SK-N-SH treated with all-trans-retinoic acid at 6 μM for 48 hours (cell line): ENCODE results near the gene MXD1.

Experiments
- ATAC-seq: fragments of 200-7000 bp; cut with Tn5 transposase; 3 replicates; pipeline ENCODE4 v1.9.1; 2020; ENCODE audit warnings: mild to moderate bottlenecking, moderate library complexity
- ARNTL ChIP-seq: fragments of 450-650 bp; formaldehyde crosslinking; IDR thresholded peaks from 2 replicates; pipeline ENCODE4 v1.5.0; 2020; ENCODE audit warnings: low read depth, mild to moderate bottlenecking, moderate library complexity, borderline replicate concordance
- BACH2 ChIP-seq: fragments of 250-450 bp; sonication (Bioruptor Pico); IDR thresholded peaks from 2 replicates; pipeline ENCODE4 v1.9.0; 2021; ENCODE audit warnings: mild to moderate bottlenecking, borderline replicate concordance
- CSDC2 ChIP-seq: fragments of 250-450 bp; sonication (Bioruptor Pico); IDR thresholded peaks from 2 replicates; pipeline ENCODE4 v1.5.0; 2020; ENCODE audit warnings: mild to moderate bottlenecking, moderate library complexity
- CSRNP3 ChIP-seq: fragments of 250-450 bp; sonication (Bioruptor Pico); IDR thresholded peaks from 2 replicates; pipeline ENCODE4 v1.5.1; 2021; ENCODE audit warnings: mild to moderate bottlenecking, moderate library complexity
- ESRRG ChIP-seq: fragments of 250-450 bp; sonication (Bioruptor Pico); IDR thresholded peaks from 2 replicates; pipeline ENCODE4 v1.6.1; 2021; ENCODE audit warnings: mild to moderate bottlenecking
- GLIS3 ChIP-seq: fragments of 250-450 bp; sonication (Bioruptor Pico); IDR thresholded peaks from 2 replicates; pipeline ENCODE4 v1.5.0; 2020; ENCODE audit warnings: mild to moderate bottlenecking, moderate library complexity
- ISL1 ChIP-seq: fragments of 250-450 bp; sonication (Bioruptor Pico); IDR thresholded peaks from 2 replicates; pipeline ENCODE4 v2.1.2; 2022; ENCODE audit warnings: mild to moderate bottlenecking, moderate library complexity
- OSR1 ChIP-seq: fragments of 250-450 bp; sonication (Bioruptor Pico); IDR thresholded peaks from 2 replicates; pipeline ENCODE4 v1.8.0; 2022; ENCODE audit warnings: moderate library complexity, mild to moderate bottlenecking, inconsistent platforms
- PATZ1 ChIP-seq: fragments of 250-450 bp; sonication (Bioruptor Pico); IDR thresholded peaks from 2 replicates; pipeline ENCODE4 v1.8.0; 2020; ENCODE audit warnings: mild to moderate bottlenecking, moderate library complexity, borderline replicate concordance
- POU6F1 ChIP-seq: fragments of 250-450 bp; sonication (Bioruptor Pico); IDR thresholded peaks from 2 replicates; pipeline ENCODE4 v1.8.0; 2021; ENCODE audit warnings: low read depth, mild to moderate bottlenecking, moderate library complexity, borderline replicate concordance
- PPARA ChIP-seq: fragments of 250-450 bp; sonication (Bioruptor Pico); IDR thresholded peaks from 2 replicates; pipeline ENCODE4 v1.5.0; 2020; ENCODE audit warnings: mild to moderate bottlenecking, borderline replicate concordance
- SNAI2 ChIP-seq: fragments of 250-450 bp; sonication (Bioruptor Pico); IDR thresholded peaks from 2 replicates; pipeline ENCODE4 v1.5.0; 2020; ENCODE audit warnings: mild to moderate bottlenecking, moderate library complexity
- TCF4 ChIP-seq: fragments of 250-450 bp; sonication (Bioruptor Pico); IDR thresholded peaks from 2 replicates; pipeline ENCODE4 v1.8.0; 2021; ENCODE audit warnings: mild to moderate bottlenecking, moderate library complexity, borderline replicate concordance
- TOX ChIP-seq: fragments of 250-450 bp; sonication (Bioruptor Pico); IDR thresholded peaks from 2 replicates; pipeline ENCODE4 v1.8.0; 2021; ENCODE audit warnings: mild to moderate bottlenecking, moderate library complexity, borderline replicate concordance
- TSHZ2 ChIP-seq: fragments of 250-450 bp; sonication (Bioruptor Pico); IDR thresholded peaks from 2 replicates; pipeline ENCODE4 v1.5.0; 2020; ENCODE audit warnings: mild to moderate bottlenecking, moderate library complexity
- ZC3H10 ChIP-seq: fragments of 250-450 bp; sonication (Bioruptor Pico); IDR thresholded peaks from 2 replicates; pipeline ENCODE4 v1.5.1; 2021; ENCODE audit warnings: mild to moderate bottlenecking, moderate library complexity
- ZFP3 ChIP-seq: fragments of 250-450 bp; sonication (Bioruptor Pico); IDR thresholded peaks from 2 replicates; pipeline ENCODE4 v1.5.0; 2020; ENCODE audit warnings: mild to moderate bottlenecking, moderate library complexity
- ZFP30 ChIP-seq: fragments of 450-650 bp; formaldehyde crosslinking; IDR thresholded peaks from 2 replicates; pipeline ENCODE4 v1.5.0; 2022; ENCODE audit warnings: mild to moderate bottlenecking, moderate library complexity
- ZNF565 ChIP-seq: fragments of 450-650 bp; formaldehyde crosslinking; conservative IDR thresholded peaks from 2 replicates; pipeline ENCODE4 v1.5.0; 2020; ENCODE audit warnings: low read depth, mild to moderate bottlenecking, moderate library complexity
- ZNF70 ChIP-seq: fragments of 450-650 bp; formaldehyde crosslinking; IDR thresholded peaks from 2 replicates; pipeline ENCODE4 v1.5.0; 2020; ENCODE audit warnings: mild to moderate bottlenecking, moderate library complexity

The MXD1 gene

GRCh38 chr2:69968609-69969008, 53.7 kb downstream of the MXD1 start (continued):
- TF ChIP-seq PATZ1 (CRISPR knock-in tag) (no peak), ZNF565 (CRISPR knock-in tag) (no peak)

- no peak for ATAC-seq
- TF ChIP-seq CSRNP3 (CRISPR knock-in tag): no peak
- TF ChIP-seq ESRRG (CRISPR knock-in tag): no peak
- no peak for TF ChIP-seq ZFP3
- no peak for TF ChIP-seq PPARA (CRISPR knock-in tag)
- no peak for TF ChIP-seq ZNF70
- no peak for TF ChIP-seq ZC3H10 (CRISPR knock-in tag)
- TF ChIP-seq ISL1: no peak
- TF ChIP-seq OSR1 (CRISPR knock-in tag): no peak
- TF ChIP-seq PATZ1 (CRISPR knock-in tag): no peak
- TF ChIP-seq POU6F1 (CRISPR knock-in tag): no peak
- TF ChIP-seq CSDC2 (CRISPR knock-in tag): no peak
- TF ChIP-seq GLIS3 (CRISPR knock-in tag): no peak
- TF ChIP-seq SNAI2 (CRISPR knock-in tag): no peak
- no peak for TF ChIP-seq ZNF565 (CRISPR knock-in tag)
- TF ChIP-seq TSHZ2 (CRISPR knock-in tag): no peak
- TF ChIP-seq ARNTL (CRISPR knock-in tag): no peak
- TF ChIP-seq BACH2: no peak
- no peak for TF ChIP-seq TCF4 (CRISPR knock-in tag)
- no peak for TF ChIP-seq ZFP30 (CRISPR knock-in tag)
- TF ChIP-seq TOX: no peak
Observed at GRCh38 chr2:69969126-69969983, 54.4 kb downstream of the MXD1 start.

- TF ChIP-seq BACH2 (no peak), ZC3H10 (CRISPR knock-in tag) (no peak)
- ATAC-seq: no peak
Observed at GRCh38 chr2:69969991-69970390, 55.1 kb downstream of the MXD1 start.
